HEK293 (cell line): ENCODE results near the gene CSF3R.

Source experiments
- ZBTB7A ChIP-seq: fragments of 450-650 bp; formaldehyde crosslinking; IDR thresholded peaks from 2 replicates; pipeline ENCODE4 v1.5.1; 2016; ENCODE audit warnings: low read depth, missing biosample characterization, missing genetic modification characterization
- ZNF132 ChIP-seq: fragments of 450-650 bp; formaldehyde crosslinking; IDR thresholded peaks from 2 replicates; pipeline ENCODE4 v1.5.1; 2017; ENCODE audit warnings: missing biosample characterization, missing genetic modification characterization, borderline replicate concordance
- TF ChIP-seq, protein P1 (sequence below): fragments of 450-650 bp; formaldehyde crosslinking; IDR thresholded peaks from 2 replicates; pipeline ENCODE4 v1.5.1; 2016; ENCODE audit warnings: missing biosample characterization, missing genetic modification characterization, low read depth
- TF ChIP-seq, protein P2 (sequence below): fragments of 450-650 bp; formaldehyde crosslinking; IDR thresholded peaks from 2 replicates; pipeline ENCODE4 v1.5.1; 2016; ENCODE audit warnings: missing biosample characterization, missing genetic modification characterization

DNA sequence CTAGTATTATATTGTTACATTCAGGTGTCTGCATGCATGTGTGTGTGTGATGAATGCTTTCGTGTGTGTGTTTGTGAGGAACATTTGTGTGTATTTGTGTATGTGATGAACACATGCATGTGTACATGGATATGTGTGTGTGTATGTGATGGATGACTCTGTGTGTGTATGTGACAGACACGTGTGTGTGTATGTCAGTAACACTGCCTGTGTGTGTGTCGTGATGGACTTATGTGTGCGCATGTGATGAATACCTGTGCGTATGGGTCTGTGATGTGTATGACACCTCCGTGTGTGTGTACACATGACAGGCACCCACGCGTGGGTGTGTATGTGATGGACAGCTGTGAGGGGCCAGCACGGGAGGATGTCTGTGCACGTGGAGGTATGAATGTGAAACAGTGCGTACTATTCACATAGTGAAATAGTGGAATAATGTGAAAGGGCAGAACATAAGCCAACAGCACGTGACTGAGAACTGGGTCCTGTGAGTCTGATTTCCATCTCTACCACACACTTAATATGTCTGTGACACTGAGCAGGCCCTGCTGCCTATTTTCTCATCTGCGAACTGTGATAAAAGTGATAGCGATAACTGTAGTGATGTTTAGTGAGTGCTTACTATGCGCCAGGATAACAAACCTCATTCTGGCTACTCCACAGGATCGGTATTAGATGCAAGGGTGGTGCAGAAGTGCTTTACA lies 41.8 kb upstream of the CSF3R start:
- TF ChIP-seq ZBTB7A (tag by site-specific recombination) = no peak
- TF ChIP-seq, protein P1, sequence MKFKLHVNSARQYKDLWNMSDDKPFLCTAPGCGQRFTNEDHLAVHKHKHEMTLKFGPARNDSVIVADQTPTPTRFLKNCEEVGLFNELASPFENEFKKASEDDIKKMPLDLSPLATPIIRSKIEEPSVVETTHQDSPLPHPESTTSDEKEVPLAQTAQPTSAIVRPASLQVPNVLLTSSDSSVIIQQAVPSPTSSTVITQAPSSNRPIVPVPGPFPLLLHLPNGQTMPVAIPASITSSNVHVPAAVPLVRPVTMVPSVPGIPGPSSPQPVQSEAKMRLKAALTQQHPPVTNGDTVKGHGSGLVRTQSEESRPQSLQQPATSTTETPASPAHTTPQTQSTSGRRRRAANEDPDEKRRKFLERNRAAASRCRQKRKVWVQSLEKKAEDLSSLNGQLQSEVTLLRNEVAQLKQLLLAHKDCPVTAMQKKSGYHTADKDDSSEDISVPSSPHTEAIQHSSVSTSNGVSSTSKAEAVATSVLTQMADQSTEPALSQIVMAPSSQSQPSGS (tag by site-specific recombination) = no peak
- TF ChIP-seq, protein P2, sequence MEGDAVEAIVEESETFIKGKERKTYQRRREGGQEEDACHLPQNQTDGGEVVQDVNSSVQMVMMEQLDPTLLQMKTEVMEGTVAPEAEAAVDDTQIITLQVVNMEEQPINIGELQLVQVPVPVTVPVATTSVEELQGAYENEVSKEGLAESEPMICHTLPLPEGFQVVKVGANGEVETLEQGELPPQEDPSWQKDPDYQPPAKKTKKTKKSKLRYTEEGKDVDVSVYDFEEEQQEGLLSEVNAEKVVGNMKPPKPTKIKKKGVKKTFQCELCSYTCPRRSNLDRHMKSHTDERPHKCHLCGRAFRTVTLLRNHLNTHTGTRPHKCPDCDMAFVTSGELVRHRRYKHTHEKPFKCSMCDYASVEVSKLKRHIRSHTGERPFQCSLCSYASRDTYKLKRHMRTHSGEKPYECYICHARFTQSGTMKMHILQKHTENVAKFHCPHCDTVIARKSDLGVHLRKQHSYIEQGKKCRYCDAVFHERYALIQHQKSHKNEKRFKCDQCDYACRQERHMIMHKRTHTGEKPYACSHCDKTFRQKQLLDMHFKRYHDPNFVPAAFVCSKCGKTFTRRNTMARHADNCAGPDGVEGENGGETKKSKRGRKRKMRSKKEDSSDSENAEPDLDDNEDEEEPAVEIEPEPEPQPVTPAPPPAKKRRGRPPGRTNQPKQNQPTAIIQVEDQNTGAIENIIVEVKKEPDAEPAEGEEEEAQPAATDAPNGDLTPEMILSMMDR = no peak
- no peak for TF ChIP-seq ZNF132 (tag by site-specific recombination)
